MM.1S (cell line): ENCODE results near the gene SERPINB6.

Experiments used
- CTCF ChIP-seq: fragments of 300-600 bp; sonication (generic); IDR thresholded peaks from 2 replicates; pipeline ENCODE4 v1.5.1; 2016; ENCODE audit warnings: antibody characterized with exemption, low read length, mixed read lengths
- EZH2 ChIP-seq: fragments of 300-600 bp; sonication (generic); optimal IDR thresholded peaks from 2 replicates; pipeline ENCODE3; 2017; ENCODE audit warnings: low read depth, mild to moderate bottlenecking, antibody characterized with exemption, low read length, mixed read lengths
- EZH2phosphoT487 ChIP-seq: fragments of 300-600 bp; sonication (generic); IDR thresholded peaks from 2 replicates; pipeline ENCODE4 v1.6.1; 2018; ENCODE audit warnings: antibody characterized with exemption, low read length

- TF ChIP-seq CTCF (no peak), EZH2phosphoT487 (no peak), EZH2 (no peak)
Measured at GRCh38 chr6:2962004-2962403, 9.4 kb downstream of the SERPINB6 start.
